HG02981 (cell line): ENCODE data around the gene P2RY14.

Experiments
- ATAC-seq: cut with Tn5 transposase; IDR thresholded peaks from one replicate; pipeline ENCODE4 v1.9.1; 2021; ENCODE audit warnings: mild to moderate bottlenecking, moderate library complexity; ENCODE audit not compliant: unreplicated experiment

The P2RY14 gene

GRCh38 chr3:151219056-151219455 lies 59.3 kb downstream of the P2RY14 start:
- ATAC-seq: no peak

DNA sequence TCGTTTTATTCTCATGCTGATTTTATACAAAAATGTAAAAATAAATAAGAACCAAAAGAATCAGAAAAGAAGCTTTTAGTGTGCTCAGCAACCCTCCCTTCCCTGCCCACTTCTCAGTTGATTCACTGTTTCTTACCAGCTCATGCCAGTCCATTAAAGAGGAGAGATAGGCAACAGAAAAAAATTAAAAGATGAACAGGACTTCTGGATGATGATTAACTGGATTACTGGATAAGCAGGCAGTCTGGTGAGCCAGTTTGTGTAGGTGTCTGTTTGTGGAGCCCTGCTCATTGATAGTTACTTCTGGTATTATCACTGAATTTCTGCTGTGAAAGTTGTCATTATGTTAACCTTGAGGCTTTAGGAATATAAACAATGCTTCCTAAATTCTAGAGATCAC lies 60.2 kb downstream of the P2RY14 start:
- no peak for ATAC-seq

DNA sequence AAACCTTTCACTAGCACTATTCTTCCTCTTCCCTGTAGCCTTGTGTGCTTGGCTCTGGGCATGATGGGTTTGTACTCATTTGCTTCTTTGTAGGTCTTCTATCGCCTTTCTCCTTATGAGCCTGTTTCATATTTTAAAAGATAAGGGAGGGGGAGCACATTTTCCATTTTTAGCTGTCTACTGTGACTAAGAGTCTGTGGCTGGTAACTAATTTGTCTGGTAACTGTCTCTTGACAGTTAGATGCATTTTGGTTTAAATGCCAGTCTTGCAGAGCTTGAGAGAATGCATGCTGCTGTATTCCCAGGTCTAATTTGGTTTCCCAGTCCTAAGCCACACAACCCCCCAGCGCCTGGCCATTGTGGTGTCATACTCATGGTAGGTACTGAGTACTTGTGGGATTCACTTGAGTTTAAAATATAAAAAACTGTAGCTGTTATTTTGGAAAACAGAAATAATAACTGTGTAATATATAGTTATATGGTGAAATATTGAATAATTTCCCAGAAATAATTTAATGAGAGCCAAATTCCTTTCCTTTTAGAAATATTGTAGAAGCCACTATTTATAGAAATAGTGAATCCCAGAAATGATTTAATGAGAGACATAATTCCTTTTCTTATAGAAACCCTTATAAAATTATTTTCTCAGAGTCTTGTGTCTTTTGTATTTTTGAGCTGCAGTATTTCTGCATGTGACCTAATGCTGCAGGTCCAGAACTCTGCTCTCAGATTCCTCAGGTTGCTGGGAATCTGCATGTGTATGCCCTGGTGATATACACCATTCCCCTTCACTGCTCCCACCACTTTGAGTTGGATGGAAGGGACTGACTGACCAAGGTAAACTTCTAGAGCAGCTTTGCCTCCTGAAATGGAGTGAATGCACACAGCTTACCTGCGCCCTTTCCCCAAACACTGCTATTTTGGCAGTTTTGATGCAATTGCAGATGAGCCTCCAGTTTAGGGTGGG lies 61.4 kb downstream of the P2RY14 start:
- no peak for ATAC-seq

DNA sequence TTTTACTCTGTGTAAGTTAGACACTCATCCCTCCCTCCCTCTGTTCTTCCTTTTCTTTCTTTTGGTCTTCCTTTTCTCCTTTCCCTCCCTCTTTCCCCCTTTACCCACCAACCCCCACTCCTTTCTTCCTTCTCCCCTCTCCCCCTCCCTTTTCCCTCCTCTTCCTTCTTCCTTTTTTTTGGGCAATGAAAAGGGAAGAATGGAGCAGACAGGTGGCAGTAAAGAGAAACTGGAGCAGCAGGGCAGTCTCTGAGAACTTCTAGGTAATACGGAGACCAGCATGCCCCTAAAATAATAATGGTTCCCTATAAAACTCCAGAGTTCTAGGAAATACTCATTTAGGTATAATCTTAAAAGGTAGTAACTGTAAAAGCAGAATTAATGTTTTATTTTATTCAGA lies 63.9 kb downstream of the P2RY14 start:
- no peak for ATAC-seq

DNA sequence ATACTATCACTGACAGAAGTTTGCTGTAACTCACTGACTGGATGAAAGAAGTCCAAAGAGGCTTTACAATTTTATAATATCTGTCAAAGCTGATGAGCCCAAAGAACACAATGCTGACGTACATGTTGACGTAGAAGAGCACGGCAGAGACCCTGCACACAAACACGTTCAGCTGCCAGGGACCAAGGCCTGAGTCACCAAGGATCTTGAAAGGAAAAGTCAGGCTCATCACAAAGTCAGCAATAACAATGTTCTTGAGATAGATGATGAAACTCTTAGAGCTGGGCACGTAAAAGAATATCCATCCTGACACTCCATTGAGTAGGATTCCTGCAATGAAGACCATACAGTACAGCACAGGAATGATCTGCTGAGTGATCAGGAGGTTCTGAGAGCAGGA lies 64.5 kb downstream of the P2RY14 start:
- ATAC-seq: no peak

- no peak for ATAC-seq
These were observed 65.2 kb downstream of the P2RY14 start for GRCh38 chr3:151213151-151213550.

DNA sequence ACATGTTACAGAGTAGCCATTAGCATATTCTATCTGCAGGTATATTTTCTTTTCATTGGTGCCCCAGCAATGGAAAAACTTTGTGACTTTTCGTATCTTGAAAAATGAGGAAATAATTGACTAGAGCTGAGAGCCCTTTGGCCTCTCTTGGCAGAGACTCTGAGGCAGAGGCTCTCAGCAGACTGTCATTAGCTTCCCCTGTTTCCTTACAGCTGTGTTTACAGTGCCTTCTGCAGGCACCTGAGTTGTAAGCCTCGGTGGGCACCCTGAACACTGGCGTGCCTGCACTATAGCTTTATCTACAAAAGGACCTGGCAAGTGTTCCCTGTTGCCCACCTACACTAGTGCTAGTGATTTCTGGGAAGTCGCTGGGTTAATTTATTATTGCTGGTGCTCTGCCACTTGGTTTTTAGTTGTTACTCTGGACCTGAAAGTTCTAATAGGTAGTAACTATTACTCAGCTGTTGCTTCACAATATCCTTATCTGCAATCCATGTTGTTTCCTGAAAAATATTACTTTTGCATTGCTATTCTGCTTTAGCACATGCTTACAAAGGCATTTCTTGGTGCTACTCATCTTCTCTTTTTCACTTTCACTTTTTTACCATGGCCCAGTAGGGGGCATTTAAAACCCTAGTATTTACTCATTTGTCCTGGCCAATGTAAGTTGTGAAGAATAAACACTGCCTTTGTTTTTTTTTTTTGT lies 67.5 kb downstream of the P2RY14 start:
- ATAC-seq: peak; percentile 65

DNA sequence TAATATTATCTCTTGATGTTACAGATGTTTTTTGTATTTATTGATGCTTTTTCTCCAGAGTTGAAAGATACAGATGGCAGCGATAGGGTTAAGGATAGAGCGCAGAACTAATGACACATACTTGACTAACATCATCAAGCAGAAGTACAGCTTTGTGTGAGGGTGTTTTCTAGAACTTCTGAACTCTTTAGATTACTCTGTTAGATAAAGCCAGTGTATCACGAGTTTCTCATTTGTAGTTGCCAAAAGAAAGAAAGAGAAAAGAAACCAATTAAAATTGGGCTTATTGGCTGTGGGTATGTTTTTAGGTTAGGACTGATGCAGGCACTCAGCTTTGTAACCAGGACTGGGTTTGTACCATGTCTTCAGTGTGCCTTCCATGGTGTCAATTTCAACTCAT lies 68.7 kb downstream of the P2RY14 start:
- no peak for ATAC-seq

DNA sequence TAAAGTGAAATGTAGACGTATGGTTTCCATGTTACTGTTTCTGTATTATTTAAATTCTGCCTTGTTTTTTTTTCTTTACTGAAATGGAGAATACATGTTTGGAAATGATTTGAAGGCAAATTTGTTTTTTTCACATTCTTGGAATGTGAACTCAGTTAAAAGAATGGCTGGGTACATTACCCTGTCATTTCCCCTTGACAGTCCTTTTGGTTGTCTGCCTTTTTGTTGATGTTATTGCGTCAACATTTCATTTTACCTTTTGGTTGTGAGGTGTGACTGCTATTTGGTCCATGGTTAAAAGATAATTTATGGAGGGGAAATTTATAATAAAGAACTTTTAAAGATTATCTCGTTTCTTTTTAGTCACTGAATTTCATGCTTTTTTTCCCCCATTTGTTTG lies 72.1 kb downstream of the P2RY14 start:
- no peak for ATAC-seq

- no peak for ATAC-seq
These were observed 72.9 kb downstream of the P2RY14 start for GRCh38 chr3:151205482-151205881.

DNA sequence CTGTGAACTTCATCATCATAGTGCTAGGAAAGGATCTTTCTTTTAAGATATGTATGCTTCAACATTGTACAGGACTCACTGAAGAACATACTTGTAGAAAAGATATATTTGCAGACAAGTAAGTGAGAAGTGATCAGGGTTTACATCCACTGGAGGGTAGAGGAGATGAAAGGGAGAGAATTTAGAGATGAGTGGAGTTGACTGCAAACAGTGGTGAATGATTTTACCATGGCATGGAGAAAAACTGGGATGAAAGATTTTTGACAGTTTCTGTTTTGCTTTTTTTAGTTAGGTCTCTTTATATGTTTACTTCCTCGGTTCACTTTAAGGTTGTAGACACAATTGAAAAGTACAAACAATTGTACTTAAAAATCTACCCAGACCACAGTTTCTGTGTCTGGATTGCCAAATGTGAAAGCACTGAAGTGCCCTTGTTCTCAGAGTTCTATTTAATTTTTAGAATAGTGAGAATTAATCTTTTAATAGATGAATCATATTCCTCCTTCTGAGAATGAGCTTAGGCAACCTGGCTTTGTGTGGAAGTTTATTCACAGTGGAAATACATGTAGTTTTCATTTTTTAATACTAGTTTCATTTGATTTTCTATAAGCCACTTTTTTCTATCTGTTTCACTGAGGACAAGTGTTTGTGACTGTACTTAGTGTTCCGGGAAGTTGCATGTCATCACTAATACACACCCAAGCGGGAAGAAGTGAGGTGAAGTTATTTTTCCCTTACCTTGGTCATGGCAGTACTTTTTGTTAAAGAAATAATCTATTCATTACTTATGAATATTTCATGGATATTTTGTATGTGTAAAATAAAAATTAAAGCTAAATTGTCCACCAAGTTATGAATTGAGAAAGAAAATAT lies 73.6 kb downstream of the P2RY14 start:
- no peak for ATAC-seq

DNA sequence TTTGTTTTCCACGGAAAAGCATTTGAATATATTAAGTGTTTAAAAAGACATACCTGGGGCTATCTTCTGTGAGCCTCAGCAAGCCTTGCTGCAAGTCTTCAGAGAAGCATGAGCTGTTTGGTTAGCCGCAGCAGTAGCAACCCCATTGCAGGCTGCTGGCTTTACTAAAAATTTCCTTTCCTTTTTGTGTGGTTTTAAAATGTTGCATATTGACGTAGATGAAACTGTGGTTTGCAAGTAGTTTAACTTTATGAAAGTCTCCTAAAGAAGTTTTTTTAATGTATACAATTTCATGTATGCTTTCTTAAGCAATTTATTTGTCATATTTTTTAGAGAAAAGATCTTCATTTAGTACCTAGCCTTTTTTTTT lies 75.3 kb downstream of the P2RY14 start, which contains the start of gene GPR171:
TSS of gene GPR171 (minus strand) at position 166 of the 370 bp plus-strand sequence. CDS start 3,830 bp downstream, outside the sequence.
- ATAC-seq: peak; percentile 89

- ATAC-seq: no peak
These were observed 77.2 kb downstream of the P2RY14 start for GRCh38 chr3:151201051-151201730.

DNA sequence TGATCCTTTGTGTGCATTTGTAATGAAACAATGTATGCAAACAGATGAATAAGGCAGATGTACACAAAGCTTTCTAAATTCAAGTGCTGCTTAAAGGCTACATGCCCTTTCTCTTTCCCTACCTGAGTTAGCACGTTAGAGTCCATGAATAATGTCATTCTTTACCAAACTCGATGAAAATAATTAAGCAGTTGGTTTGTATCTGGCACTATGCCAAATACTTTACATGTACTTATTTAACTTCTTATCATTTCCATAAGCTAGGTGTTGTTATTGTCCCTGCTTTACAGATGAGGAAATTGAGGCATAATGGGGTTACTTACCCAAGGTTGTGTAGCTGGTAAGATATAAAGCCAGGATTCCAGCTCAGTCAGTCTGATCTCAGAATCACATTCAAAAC lies 77.8 kb downstream of the P2RY14 start:
- ATAC-seq: no peak

GRCh38 chr3:151199554-151200438 lies 78.5 kb downstream of the P2RY14 start:
- no peak for ATAC-seq

GRCh38 chr3:151198849-151199248 lies 79.5 kb downstream of the P2RY14 start:
- ATAC-seq: no peak

DNA sequence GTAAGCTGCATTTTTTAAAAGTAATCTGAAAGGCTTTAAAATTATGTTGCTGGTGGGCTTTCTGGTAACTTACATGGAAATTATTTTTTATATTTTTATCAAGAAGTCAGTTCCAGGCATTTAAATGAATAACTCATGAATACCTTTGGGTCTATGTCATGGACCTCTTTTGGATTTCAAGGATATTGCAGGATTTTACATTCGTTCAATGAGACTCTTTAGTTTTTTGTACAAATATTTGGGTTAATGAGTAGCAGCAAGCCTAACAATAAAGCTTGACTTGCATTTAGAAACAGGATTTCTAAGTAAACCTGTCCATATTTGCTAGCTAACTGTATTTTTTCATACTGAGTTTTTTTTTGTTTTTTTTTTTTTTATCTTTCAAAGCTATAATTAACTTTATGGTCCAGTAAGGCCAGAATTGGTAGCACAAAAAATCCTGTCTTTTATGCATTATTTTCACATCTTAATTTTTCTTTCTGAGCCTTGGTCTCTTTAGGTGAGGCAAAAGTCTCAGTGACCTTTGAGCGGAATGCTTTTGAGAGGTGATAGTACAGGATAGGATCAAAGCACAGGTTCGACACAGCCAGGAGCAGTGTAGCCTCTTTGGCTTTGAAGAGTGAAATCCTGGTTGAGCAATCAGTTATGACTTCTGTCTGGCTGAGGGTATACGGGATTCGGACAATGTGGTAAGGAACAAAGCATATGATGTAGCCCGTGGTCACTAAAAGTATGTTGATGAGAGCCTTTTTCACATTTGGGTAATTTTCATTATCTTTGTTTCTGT lies 80.2 kb downstream of the P2RY14 start:
- ATAC-seq: no peak

DNA sequence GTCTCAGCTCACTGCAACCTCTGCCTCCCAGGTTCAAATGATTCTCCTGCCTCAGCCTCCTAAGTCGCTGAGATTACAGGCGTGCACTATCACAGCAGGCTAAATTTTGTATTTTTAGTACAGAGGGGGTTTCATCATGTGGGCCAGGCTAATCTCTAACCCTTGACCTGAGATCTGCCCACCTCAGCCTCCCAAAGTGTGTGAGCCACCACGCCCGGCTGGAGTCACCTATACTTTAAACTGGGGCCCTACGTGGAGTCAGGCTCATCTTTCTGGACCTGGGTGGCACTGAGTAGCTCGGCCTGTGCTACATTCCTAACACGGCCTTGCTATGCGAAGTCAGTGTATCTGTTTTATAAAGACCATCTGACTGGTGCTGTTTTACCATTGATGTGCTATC lies 81.1 kb downstream of the P2RY14 start:
- no peak for ATAC-seq

DNA sequence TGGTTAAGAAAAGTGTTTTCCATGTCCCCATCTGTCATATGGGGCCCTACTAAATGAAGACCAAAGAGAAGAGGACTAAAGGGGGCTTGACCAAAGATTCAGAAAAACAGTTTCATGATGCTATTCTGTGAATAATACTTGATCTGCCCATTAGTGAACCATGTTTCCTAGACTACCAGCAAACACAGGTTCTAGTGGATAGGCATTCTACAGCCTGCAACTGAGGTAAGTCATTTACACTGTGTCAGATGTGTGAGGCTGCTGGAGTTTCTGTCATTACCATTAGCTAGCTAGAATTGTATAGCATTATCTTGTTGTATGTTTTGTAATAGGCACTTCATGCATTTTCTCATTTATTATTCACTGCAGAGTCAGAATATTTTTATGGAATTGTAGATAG lies 81.9 kb downstream of the P2RY14 start:
- ATAC-seq: no peak
